ENCODE results near the gene LARP4B. TPM values are rescaled to one million over a fixed set of nuclear protein-coding genes. Genes with fewer than 3 reads are reported as not detected.

LARP4B gene
- polyA plus RNA-seq, 2 of the 4 experiments (the other 2 are of a cell fraction) = 25.5 to 54.2 TPM

- FAIRE-seq (no peak), DNase-seq (ENCODE audit: low read depth in 1 of 2, low spot score in 1 of 2) (no peak), ATAC-seq (no peak)
- ChIA-PET CTCF (no interaction called here), POLR2A (no interaction called here)
- 96% methylated on average over 10 of the region's 10 CpGs for WGBS (ENCODE audit: missing lambda C conversion rate)
- Histone ChIP-seq H3K4me1 (no peaks in the 10 kb centered on the region), H3K9me3 (no peaks in the 10 kb centered on the region), H3K4me3 (no peak overlapping the region), H3K4me2 (no peak overlapping the region), H3K27ac (no peak overlapping the region)
- TF ChIP-seq RFX5 (IDR thresholded peaks at IDR 0.05) (no peak), USF2 (IDR thresholded peaks at IDR 0.05) (no peak), RCOR1 (IDR thresholded peaks at IDR 0.05; ENCODE audit: low read depth, low read length) (no peak), POLR2A (IDR thresholded peaks at IDR 0.05; ENCODE audit: low read length) (no peak), RARB (CRISPR knock-in tag; IDR thresholded peaks at IDR 0.05) (no peak), ELK1 (IDR thresholded peaks at IDR 0.05; ENCODE audit: low read depth, low read length) (no peak), MYC (IDR thresholded peaks at IDR 0.05; ENCODE audit: borderline replicate concordance, low read length) (no peak), CTCF (IDR thresholded peaks at IDR 0.05) (no peak), HOXA7 (CRISPR knock-in tag; IDR thresholded peaks at IDR 0.05) (no peak)
These were observed 102.3 kb downstream of the LARP4B start for GRCh38 chr10:829241-829640.

GRCh38 chr10:828191-828590 is 103.3 kb downstream of the LARP4B start:
- Histone ChIP-seq H3K9me3 (no peaks in the 10 kb centered on the region), H3K27ac (no peak overlapping the region), H3K4me2 (no peak overlapping the region), H3K4me3 (no peak overlapping the region), H3K4me1 (no peaks in the 10 kb centered on the region)
- TF ChIP-seq HEYL (CRISPR knock-in tag; IDR thresholded peaks at IDR 0.05) (no peak), POLR2AphosphoS2 (conservative IDR thresholded peaks at IDR 0.05; ENCODE audit: low read length) (no peak), KDM1A (IDR thresholded peaks at IDR 0.05; ENCODE audit: low read depth) (no peak), EHF (CRISPR knock-in tag; IDR thresholded peaks at IDR 0.05) (no peak), RFX5 (IDR thresholded peaks at IDR 0.05) (no peak), PHF8 (IDR thresholded peaks at IDR 0.05; ENCODE audit: borderline replicate concordance, low read depth) (no peak), JUN (IDR thresholded peaks at IDR 0.05) (no peak), JUNB (IDR thresholded peaks at IDR 0.05) (no peak), SREBF2 (IDR thresholded peaks at IDR 0.05) (no peak), PBX3 (IDR thresholded peaks at IDR 0.05) (no peak)
- ATAC-seq (no peak), DNase-seq (ENCODE audit: low read depth in 1 of 2, low spot score in 1 of 2) (no peak), FAIRE-seq (no peak)
- ChIA-PET POLR2A (no interaction called here), CTCF (interaction anchor here (0.8 to 1.3 kb wide), 2 partner anchors 39 to 597 kb away, joined by 3 to 5 read pairs; no protein-coding TSS in a partner anchor)
- WGBS (ENCODE audit: missing lambda C conversion rate) = 98% methylated on average over 9 of the region's 9 CpGs

GRCh38 chr10:824946-825345 is 106.6 kb downstream of the LARP4B start:
- Histone ChIP-seq H3K4me1 (no peaks in the 10 kb centered on the region), H3K4me2 (no peak overlapping the region), H3K9me3 (no peaks in the 10 kb centered on the region), H3K4me3 (no peak overlapping the region), H3K27ac (no peak overlapping the region)
- ChIA-PET CTCF (no interaction called here), POLR2A (no interaction called here)
- no peak for FAIRE-seq
- no peak for DNase-seq (ENCODE audit: low read depth in 1 of 2, low spot score in 1 of 2)
- ATAC-seq = no peak
- WGBS (ENCODE audit: missing lambda C conversion rate) = 91% methylated on average over 7 of the region's 7 CpGs
- TF ChIP-seq NPAS2 (CRISPR knock-in tag; IDR thresholded peaks at IDR 0.05; ENCODE audit: borderline replicate concordance) = no peak
- TF ChIP-seq PHF8 (IDR thresholded peaks at IDR 0.05; ENCODE audit: borderline replicate concordance, low read depth) = no peak
- TF ChIP-seq RFX5 (IDR thresholded peaks at IDR 0.05) = no peak
- no peak for TF ChIP-seq ELK1 (IDR thresholded peaks at IDR 0.05; ENCODE audit: low read depth, low read length)
- TF ChIP-seq HDAC2 (IDR thresholded peaks at IDR 0.05) = no peak
- no peak for TF ChIP-seq GATA3 (IDR thresholded peaks at IDR 0.05; ENCODE audit: borderline replicate concordance)
- no peak for TF ChIP-seq HOXA7 (CRISPR knock-in tag; IDR thresholded peaks at IDR 0.05)
- TF ChIP-seq CTCF (IDR thresholded peaks at IDR 0.05) = no peak
- no peak for TF ChIP-seq CHD2 (IDR thresholded peaks at IDR 0.05; ENCODE audit: low read length, partially characterized antibody)
- no peak for TF ChIP-seq POLR2A (IDR thresholded peaks at IDR 0.05; ENCODE audit: low read length)
- TF ChIP-seq SMC3 (IDR thresholded peaks at IDR 0.05) = no peak
- no peak for TF ChIP-seq ZNF302 (CRISPR knock-in tag; IDR thresholded peaks at IDR 0.05)
- TF ChIP-seq HOXB13 (CRISPR knock-in tag; IDR thresholded peaks at IDR 0.05; ENCODE audit: low read depth) = no peak
- TF ChIP-seq HES2 (IDR thresholded peaks at IDR 0.05) = no peak
- TF ChIP-seq NFE2L2 (conservative IDR thresholded peaks at IDR 0.05; ENCODE audit: low read length) = no peak

Data from A549 (cell line).